Fibroblast of lung (primary cell): ENCODE measurements around the gene CSE1L. TPM values are rescaled to one million over a fixed set of nuclear protein-coding genes. Genes with fewer than 3 reads are reported as not detected.

ENCODE experiments used
- DNase-seq, 2 donors: peaks; one replicate each; pipeline versions ENCODE4 v3.0.0 to v3.0.0-alpha.2; 2010; ENCODE audit warnings: low read depth in 2 of 2
- H2AFZ ChIP-seq: 2 replicates; pipeline ENCODE4 v1.5.1; 2012; ENCODE audit warnings: low read length, control low read depth, inconsistent platforms
- H3K27ac ChIP-seq: 2 replicates; pipeline ENCODE4 v1.5.1; 2011; ENCODE audit warnings: low read length, control low read depth; ENCODE audit not compliant: insufficient read depth
- H3K27me3 ChIP-seq: 2 replicates; pipeline ENCODE4 v1.5.1; 2011; ENCODE audit warnings: mild to moderate bottlenecking, low read length; ENCODE audit not compliant: control insufficient read depth, insufficient read depth
- H3K36me3 ChIP-seq: 2 replicates; pipeline ENCODE4 v1.5.1; 2011; ENCODE audit warnings: low read length; ENCODE audit not compliant: control insufficient read depth, insufficient read depth
- H3K4me1 ChIP-seq: 2 replicates; pipeline ENCODE4 v1.5.1; 2011; ENCODE audit warnings: low read length; ENCODE audit not compliant: control insufficient read depth, insufficient read depth; ENCODE audit errors: extremely low read depth
- H3K4me2 ChIP-seq: 2 replicates; pipeline ENCODE4 v1.5.1; 2011; ENCODE audit warnings: low read length, control low read depth; ENCODE audit not compliant: insufficient read depth; ENCODE audit errors: extremely low read depth
- H3K4me3 ChIP-seq, 4 experiments: fragments of 200-600 bp in 1 of 4; sonication (generic) in 1 of 4; replicated peaks in 1 of 4; 2 replicates each; pipeline ENCODE4 v1.5.1; 2011 to 2016; ENCODE audit warnings: low read length in 4 of 4, low read depth in 3 of 4, mild to moderate bottlenecking in 3 of 4, control low read depth in 2 of 4, inconsistent platforms in 1 of 4, mixed read lengths in 1 of 4; ENCODE audit not compliant: insufficient read depth in 1 of 4; ENCODE audit errors: control extremely low read depth in 1 of 4
- H3K79me2 ChIP-seq: 2 replicates; pipeline ENCODE4 v1.5.1; 2012; ENCODE audit warnings: mild to moderate bottlenecking, low read length, inconsistent platforms; ENCODE audit not compliant: control insufficient read depth, insufficient read depth
- H3K9ac ChIP-seq: 2 replicates; pipeline ENCODE4 v1.5.1; 2011; ENCODE audit warnings: mild to moderate bottlenecking, low read length, control low read depth; ENCODE audit not compliant: insufficient read depth
- H3K9me3 ChIP-seq: 2 replicates; pipeline ENCODE4 v1.5.1; 2012; ENCODE audit warnings: low read depth, low read length; ENCODE audit not compliant: control insufficient read depth, insufficient read depth
- H4K20me1 ChIP-seq: 2 replicates; pipeline ENCODE4 v1.5.1; 2011; ENCODE audit warnings: low read length; ENCODE audit not compliant: control insufficient read depth, insufficient read depth; ENCODE audit errors: extremely low read depth
- CTCF ChIP-seq, 2 donors: IDR thresholded peaks in 1 of 2; conservative IDR thresholded peaks in 1 of 2; 1 replicate in 1 of 2; 2 replicates in 1 of 2; pipeline ENCODE4 v1.5.1; 2011 to 2012; ENCODE audit warnings: low read length in 2 of 2, control low read depth in 1 of 2, inconsistent platforms in 1 of 2, low read depth in 1 of 2, mild to moderate bottlenecking in 1 of 2
- EZH2 ChIP-seq: IDR thresholded peaks from 2 replicates; pipeline ENCODE4 v1.5.1; 2012; ENCODE audit warnings: low read length, control low read depth, mild to moderate bottlenecking; ENCODE audit errors: missing control alignments
- polyA plus RNA-seq, 2 donors: library from polyadenylated mRNA; depleted of rRNA in 1 of 2; stranded (reverse) in 1 of 2; unstranded in 1 of 2; fragments of >200 nt; gene quantifications; 2 replicates each; pipeline ENCODE4 v1.2.1, GENCODE V29; 2011 to 2012; ENCODE audit warnings: missing spikeins in 1 of 2
- total RNA-seq: library from RNA; depleted of rRNA; stranded (reverse); fragments of >200 nt; gene quantifications from 2 replicates; pipeline ENCODE4 v1.2.1, GENCODE V29; 2014

Gene CSE1L
- total and polyA plus RNA-seq, 2 donors (not counting 1 experiment from before 2014, with no cell fraction given) = 44.8 to 52.5 TPM

- no peaks in the 10 kb centered on the region for H3K79me2 ChIP-seq
- no peaks in the 10 kb centered on the region for H3K9me3 ChIP-seq
- H2AFZ ChIP-seq = no peak overlapping the region
- H3K4me2 ChIP-seq = no peak overlapping the region
- H3K27ac ChIP-seq = no peak overlapping the region
- H3K36me3 ChIP-seq = peaks cover 8% of the 10 kb centered on the region
- no peaks in the 10 kb centered on the region for H3K27me3 ChIP-seq
- TF ChIP-seq EZH2 (no peak), CTCF (conservative IDR thresholded peaks at IDR 0.05 in 1 of 2, IDR thresholded peaks at IDR 0.05 in 1 of 2; ENCODE audit: low read depth in 1 of 2, low read length in 2 of 2) (no peak)
- H4K20me1 ChIP-seq = no peaks in the 10 kb centered on the region
- DNase-seq = no peak
- no peak overlapping the region for H3K4me3 ChIP-seq
- no peak overlapping the region for H3K9ac ChIP-seq
- no peaks in the 10 kb centered on the region for H3K4me1 ChIP-seq
Measured at GRCh38 chr20:49096203-49096730, 50.2 kb downstream of the CSE1L start.

- no peaks in the 10 kb centered on the region for H3K27me3 ChIP-seq
- H3K9ac ChIP-seq = no peak overlapping the region
- H3K4me3 ChIP-seq = no peak overlapping the region
- no peak overlapping the region for H2AFZ ChIP-seq
- no peak overlapping the region for H3K27ac ChIP-seq
- no peaks in the 10 kb centered on the region for H4K20me1 ChIP-seq
- H3K9me3 ChIP-seq = no peaks in the 10 kb centered on the region
- no peak for DNase-seq
- H3K36me3 ChIP-seq = peaks cover 11% of the 10 kb centered on the region
- TF ChIP-seq EZH2 = no peak
- TF ChIP-seq CTCF (conservative IDR thresholded peaks at IDR 0.05 in 1 of 2, IDR thresholded peaks at IDR 0.05 in 1 of 2; ENCODE audit: low read depth in 1 of 2, low read length in 2 of 2) = no peak
- no peaks in the 10 kb centered on the region for H3K79me2 ChIP-seq
- no peak overlapping the region for H3K4me2 ChIP-seq
- no peaks in the 10 kb centered on the region for H3K4me1 ChIP-seq
Measured at GRCh38 chr20:49097159-49097558, 51.0 kb downstream of the CSE1L start.

DNA sequence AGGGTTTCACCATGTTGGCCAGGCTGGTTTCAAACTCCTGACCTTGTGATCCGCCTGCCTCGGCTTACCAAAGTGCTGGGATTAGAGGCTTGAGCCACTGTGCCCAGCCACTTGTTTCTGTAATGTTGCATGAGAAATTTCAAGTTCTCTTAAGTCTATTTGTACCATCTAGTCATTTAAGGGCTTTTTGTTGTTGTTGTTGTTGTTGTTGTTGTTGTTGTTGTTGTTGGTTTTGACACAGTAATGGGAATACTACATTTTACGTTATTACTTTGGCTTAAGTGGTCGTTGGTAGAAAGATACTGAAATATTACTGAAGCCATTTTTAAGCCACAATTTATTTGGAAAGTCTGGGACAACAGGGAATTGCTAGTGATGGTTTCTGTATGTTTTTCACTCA lies 52.0 kb downstream of the CSE1L start:
- H3K27ac ChIP-seq = no peak overlapping the region
- TF ChIP-seq CTCF (conservative IDR thresholded peaks at IDR 0.05 in 1 of 2, IDR thresholded peaks at IDR 0.05 in 1 of 2; ENCODE audit: low read depth in 1 of 2, low read length in 2 of 2) = no peak
- TF ChIP-seq EZH2 = no peak
- H3K4me1 ChIP-seq = no peaks in the 10 kb centered on the region
- H3K36me3 ChIP-seq = peaks cover 11% of the 10 kb centered on the region
- H3K4me3 ChIP-seq = no peak overlapping the region
- H3K79me2 ChIP-seq = no peaks in the 10 kb centered on the region
- DNase-seq = no peak
- H3K4me2 ChIP-seq = no peak overlapping the region
- no peak overlapping the region for H2AFZ ChIP-seq
- H3K9me3 ChIP-seq = no peaks in the 10 kb centered on the region
- no peaks in the 10 kb centered on the region for H3K27me3 ChIP-seq
- H4K20me1 ChIP-seq = no peaks in the 10 kb centered on the region
- H3K9ac ChIP-seq = no peak overlapping the region
